Liver (tissue), 9 donors: Measurements from ENCODE around the gene NUPR1. TPM values are rescaled to one million over a fixed set of nuclear protein-coding genes. Genes with fewer than 3 reads are reported as not detected.

ENCODE experiments used
- DNase-seq: peaks from one replicate; pipeline ENCODE4 v3.0.0-alpha.2; 2017; ENCODE audit warnings: low spot score
- H3K27ac ChIP-seq, 2 donors: one replicate each; pipeline ENCODE4 v1.7.0; 2013; ENCODE audit warnings: inconsistent platforms in 2 of 2, low read length in 2 of 2, control low read depth in 1 of 2, low read depth in 1 of 2, mild to moderate bottlenecking in 1 of 2
- H3K27me3 ChIP-seq, 4 donors: one replicate each; pipeline versions ENCODE4 v1.6.1 to v1.7.0; 2013; ENCODE audit warnings: low read length in 3 of 4, inconsistent platforms in 1 of 4, mild to moderate bottlenecking in 1 of 4, moderate library complexity in 1 of 4; ENCODE audit not compliant: control insufficient read depth in 4 of 4, insufficient read depth in 4 of 4
- H3K36me3 ChIP-seq, 4 donors: one replicate each; pipeline versions ENCODE4 v1.6.1 to v1.7.0; 2013; ENCODE audit warnings: low read length in 3 of 4, mild to moderate bottlenecking in 3 of 4, low read depth in 1 of 4, moderate library complexity in 1 of 4; ENCODE audit not compliant: control insufficient read depth in 4 of 4, insufficient read depth in 3 of 4
- H3K4me1 ChIP-seq, 4 donors: one replicate each; pipeline versions ENCODE4 v1.6.1 to v1.7.0; 2013; ENCODE audit warnings: low read length in 3 of 4, mild to moderate bottlenecking in 3 of 4, moderate library complexity in 1 of 4; ENCODE audit not compliant: control insufficient read depth in 4 of 4, insufficient read depth in 4 of 4
- H3K4me3 ChIP-seq, 3 donors: one replicate each; pipeline versions ENCODE4 v1.6.1 to v1.7.0; 2013; ENCODE audit warnings: low read length in 3 of 3, control low read depth in 1 of 3, low read depth in 1 of 3, mild to moderate bottlenecking in 1 of 3
- H3K9ac ChIP-seq, 2 donors: one replicate each; pipeline ENCODE4 v1.7.0; 2013; ENCODE audit warnings: low read length in 2 of 2, mild to moderate bottlenecking in 2 of 2, moderate library complexity in 2 of 2, control low read depth in 1 of 2, low read depth in 1 of 2
- H3K9me3 ChIP-seq, 4 donors: one replicate each; pipeline versions ENCODE4 v1.6.1 to v1.7.0; 2013; ENCODE audit warnings: low read length in 3 of 4; ENCODE audit not compliant: control insufficient read depth in 4 of 4
- ATF3 ChIP-seq: IDR thresholded peaks from 2 replicates; pipeline ENCODE4 v1.6.1; 2016; ENCODE audit warnings: antibody characterized with exemption
- CTCF ChIP-seq: fragments of 150-350 bp; IDR thresholded peaks from 2 replicates; pipeline ENCODE4 v1.5.1; 2017; ENCODE audit warnings: improper control_type of control experiment, low read depth, low read length; ENCODE audit not compliant: missing input control
- EGR1 ChIP-seq, 2 donors: IDR thresholded peaks; 2 replicates each; pipeline ENCODE4 v1.6.1; 2016 to 2018; ENCODE audit warnings: antibody characterized with exemption in 2 of 2, low read depth in 2 of 2
- FOXA1 ChIP-seq: IDR thresholded peaks from 2 replicates; pipeline ENCODE4 v1.6.1; 2016; ENCODE audit warnings: antibody characterized with exemption
- FOXA2 ChIP-seq: IDR thresholded peaks from 2 replicates; pipeline ENCODE4 v1.6.1; 2016; ENCODE audit warnings: antibody characterized with exemption
- GABPA ChIP-seq, 2 donors: IDR thresholded peaks in 1 of 2; conservative IDR thresholded peaks in 1 of 2; 2 replicates each; pipeline ENCODE4 v1.6.1; 2016; ENCODE audit warnings: antibody characterized with exemption in 2 of 2, mild to moderate bottlenecking in 1 of 2, moderate library complexity in 1 of 2
- HNF4A ChIP-seq, 2 donors: conservative IDR thresholded peaks; 2 replicates each; pipeline ENCODE4 v1.6.1; 2016; ENCODE audit warnings: antibody characterized with exemption in 2 of 2, mild to moderate bottlenecking in 2 of 2
- HNF4G ChIP-seq: IDR thresholded peaks from 2 replicates; pipeline ENCODE4 v1.6.1; 2016; ENCODE audit warnings: antibody characterized with exemption
- JUND ChIP-seq, 2 donors: IDR thresholded peaks; 2 replicates each; pipeline ENCODE4 v1.6.1; 2016; ENCODE audit warnings: antibody characterized with exemption in 2 of 2
- MAX ChIP-seq: IDR thresholded peaks from 2 replicates; pipeline ENCODE4 v1.6.1; 2016; ENCODE audit warnings: antibody characterized with exemption
- NR2F2 ChIP-seq: IDR thresholded peaks from 2 replicates; pipeline ENCODE4 v1.6.1; 2016; ENCODE audit warnings: antibody characterized with exemption
- RAD21 ChIP-seq, 2 donors: IDR thresholded peaks; 2 replicates each; pipeline ENCODE4 v1.6.1; 2016; ENCODE audit warnings: antibody characterized with exemption in 2 of 2, mild to moderate bottlenecking in 2 of 2
- REST ChIP-seq: IDR thresholded peaks from 2 replicates; pipeline ENCODE4 v1.6.1; 2016; ENCODE audit warnings: antibody characterized with exemption, mild to moderate bottlenecking
- RXRA ChIP-seq, 2 donors: IDR thresholded peaks; 2 replicates each; pipeline ENCODE4 v1.6.1; 2017 to 2018; ENCODE audit warnings: antibody characterized with exemption in 2 of 2, mild to moderate bottlenecking in 1 of 2
- SP1 ChIP-seq: IDR thresholded peaks from 2 replicates; pipeline ENCODE4 v1.6.1; 2018; ENCODE audit warnings: antibody characterized with exemption, mild to moderate bottlenecking
- TAF1 ChIP-seq: conservative IDR thresholded peaks from 2 replicates; pipeline ENCODE4 v1.6.1; 2016; ENCODE audit warnings: antibody characterized with exemption, mild to moderate bottlenecking
- YY1 ChIP-seq: IDR thresholded peaks from 2 replicates; pipeline ENCODE4 v1.6.1; 2016; ENCODE audit warnings: antibody characterized with exemption, mild to moderate bottlenecking
- WGBS: extraction: QIAGEN DNeasy Blood & Tissue Kit; methylation state at CpG from one replicate; pipeline ENCODE4 v1.1.7; 2013; 5-methylcytosine and 5-hydroxymethylcytosine counted together
- polyA plus RNA-seq, 2 donors: library from polyadenylated mRNA; stranded (reverse) in 1 of 2; unstranded in 1 of 2; fragments of 200-250 nt in 1 of 2; fragments of >200 nt in 1 of 2; fragmentation: Nextera tagmentation in 1 of 2; extraction: Ambion mirVana in 1 of 2; gene quantifications; one replicate each; pipeline versions ENCODE4 v1.2.1 to v1.2.3, GENCODE V29; 2013 to 2015
- total RNA-seq, 2 donors: library from RNA; depleted of rRNA; stranded (reverse); fragments of >200 nt; gene quantifications; one replicate each; pipeline ENCODE4 v1.2.3, GENCODE V29; 2014
- TF ChIP-seq, protein P1 (sequence below): IDR thresholded peaks from 2 replicates; pipeline ENCODE4 v1.6.1; 2016; ENCODE audit warnings: antibody characterized with exemption
- donor health status: healthy.
- donor health status: healthy.
- donor health status: healthy.
- donor health status: healthy.
- donor health status: healthy.

Gene NUPR1
- total and polyA plus RNA-seq, 4 donors: 10.9 to 305 (median 62.6) TPM

DNA sequence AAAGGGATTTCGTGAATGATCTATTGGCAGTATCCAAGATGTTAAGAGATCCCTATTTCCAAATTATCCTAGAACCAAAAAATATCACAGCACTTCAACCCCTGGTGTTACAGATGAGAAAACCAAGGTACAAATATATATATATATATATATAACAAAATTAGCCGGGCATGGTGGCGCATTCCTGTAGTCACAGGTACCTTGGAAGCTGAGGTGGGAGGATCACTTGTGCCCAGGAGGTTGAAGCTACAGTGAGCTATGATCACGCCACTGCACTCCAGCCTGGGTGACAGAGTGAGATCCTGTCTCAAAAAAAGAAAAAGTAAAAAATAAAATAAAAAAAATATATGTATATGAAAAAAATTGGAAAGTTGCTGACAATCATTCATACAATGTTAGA, 46.3 kb downstream of the NUPR1 start (continued):
- TF ChIP-seq SP1: no peak

DNA sequence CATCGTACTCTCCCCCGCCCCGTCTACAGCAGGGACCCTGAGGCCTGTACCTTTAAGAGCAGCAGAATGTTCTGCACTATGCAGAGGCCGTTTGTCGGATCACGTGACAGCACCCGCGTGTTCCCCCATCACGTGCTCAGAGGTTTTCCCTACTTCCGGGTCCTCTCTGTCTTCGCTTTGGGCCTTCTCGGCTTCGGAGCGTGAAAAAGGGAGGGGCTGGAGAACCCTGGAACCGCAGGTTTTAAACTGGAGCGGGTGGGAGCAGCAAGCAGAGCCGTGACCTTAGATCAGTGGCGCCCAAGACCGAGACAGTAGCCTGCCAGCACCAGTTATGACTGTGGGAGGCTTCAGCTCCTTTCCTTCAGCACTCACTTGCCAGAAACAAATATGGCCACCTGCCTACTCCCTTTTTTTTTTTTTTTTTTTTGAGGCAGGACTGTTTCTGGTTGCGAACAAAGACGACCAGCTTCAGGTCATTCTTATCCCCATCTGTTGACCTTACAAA, 46.8 kb downstream of the NUPR1 start, which contains the start of gene CLN3:
CLN3 (minus strand) TSS at position 105 of the 505 bp plus-strand sequence. CDS start 315 bp downstream, outside the sequence.
- H3K4me1 ChIP-seq: peaks cover 0 to 17% (median 7%) of the 10 kb centered on the region in 4 donors
- under 1% methylated on average over 21 of the region's 21 CpGs for WGBS
- no peaks in the 10 kb centered on the region for H3K9me3 ChIP-seq
- peaks cover 3 to 12% (median 8%) of the 10 kb centered on the region in 4 donors for H3K36me3 ChIP-seq
- TF ChIP-seq SP1 (peak; percentile 37), ATF3 (no peak), YY1 (peak; percentile 100), RAD21 (IDR thresholded peaks at IDR 0.05) (peak in 1 of 2 donors; percentile 36), FOXA1 (no peak), NR2F2 (peak; percentile 28), HNF4G (no peak), REST (peak; percentile 83), CTCF (no peak), JUND (IDR thresholded peaks at IDR 0.05) (no peak), TAF1 (peak; percentile 72), EGR1 (IDR thresholded peaks at IDR 0.05; ENCODE audit: low read depth in 2 of 2) (peak in 1 of 2 donors; percentile 76), GABPA (IDR thresholded peaks at IDR 0.05 in 1 of 2, conservative IDR thresholded peaks at IDR 0.05 in 1 of 2) (peak in 1 of 2 donors; percentile 79), RXRA (IDR thresholded peaks at IDR 0.05) (peak in 1 of 2 donors; percentile 51), FOXA2 (no peak), MAX (peak; percentile 99), HNF4A (conservative IDR thresholded peaks at IDR 0.05) (peak; percentile 24)
- TF ChIP-seq, protein P1, sequence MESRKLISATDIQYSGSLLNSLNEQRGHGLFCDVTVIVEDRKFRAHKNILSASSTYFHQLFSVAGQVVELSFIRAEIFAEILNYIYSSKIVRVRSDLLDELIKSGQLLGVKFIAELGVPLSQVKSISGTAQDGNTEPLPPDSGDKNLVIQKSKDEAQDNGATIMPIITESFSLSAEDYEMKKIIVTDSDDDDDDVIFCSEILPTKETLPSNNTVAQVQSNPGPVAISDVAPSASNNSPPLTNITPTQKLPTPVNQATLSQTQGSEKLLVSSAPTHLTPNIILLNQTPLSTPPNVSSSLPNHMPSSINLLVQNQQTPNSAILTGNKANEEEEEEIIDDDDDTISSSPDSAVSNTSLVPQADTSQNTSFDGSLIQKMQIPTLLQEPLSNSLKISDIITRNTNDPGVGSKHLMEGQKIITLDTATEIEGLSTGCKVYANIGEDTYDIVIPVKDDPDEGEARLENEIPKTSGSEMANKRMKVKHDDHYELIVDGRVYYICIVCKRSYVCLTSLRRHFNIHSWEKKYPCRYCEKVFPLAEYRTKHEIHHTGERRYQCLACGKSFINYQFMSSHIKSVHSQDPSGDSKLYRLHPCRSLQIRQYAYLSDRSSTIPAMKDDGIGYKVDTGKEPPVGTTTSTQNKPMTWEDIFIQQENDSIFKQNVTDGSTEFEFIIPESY: no peak
- DNase-seq: peak; percentile 86
- peak within 1 kb of the TSS; percentile 80 to 98 for H3K27ac ChIP-seq
- H3K4me3 ChIP-seq: peak within 1 kb of the TSS; percentile 62 to 96 (median 95)
- H3K27me3 ChIP-seq: no peaks in the 10 kb centered on the region
- peak within 1 kb of the TSS; percentile 85 to 93 for H3K9ac ChIP-seq
